CD14-positive monocyte (primary cell): ENCODE data around the gene SLC1A2. TPM values are rescaled to one million over a fixed set of nuclear protein-coding genes. Genes with fewer than 3 reads are reported as not detected.

Experiments
- DNase-seq, 3 donors: peaks; one replicate each; pipeline ENCODE4 v3.0.0-alpha.2; 2011 to 2022
- H2AFZ ChIP-seq: 2 replicates; pipeline ENCODE4 v1.6.0; 2012; ENCODE audit warnings: mild to moderate bottlenecking, low read depth, low read length, inconsistent platforms; ENCODE audit not compliant: insufficient read depth, poor library complexity, severe bottlenecking
- H3K27ac ChIP-seq, 2 donors: 1 replicate in 1 of 2; 2 replicates in 1 of 2; pipeline ENCODE4 v1.5.1; 2012 to 2013; ENCODE audit warnings: low read length in 2 of 2, control low read depth in 1 of 2, inconsistent platforms in 1 of 2, low read depth in 1 of 2, mild to moderate bottlenecking in 1 of 2
- H3K27me3 ChIP-seq, 2 donors: one replicate each; pipeline versions ENCODE4 v1.6.0 to v1.6.1; 2011 to 2013; ENCODE audit warnings: low read length in 2 of 2; ENCODE audit not compliant: control insufficient read depth in 2 of 2, insufficient read depth in 2 of 2
- H3K36me3 ChIP-seq, 2 donors: replicated peaks in 1 of 2; 1 replicate in 1 of 2; 2 replicates in 1 of 2; pipeline versions ENCODE4 v1.5.1 to v1.6.1; 2012 to 2013; ENCODE audit warnings: low read length in 2 of 2, control low read depth in 1 of 2, inconsistent platforms in 1 of 2, mild to moderate bottlenecking in 1 of 2; ENCODE audit not compliant: insufficient read depth in 2 of 2, control insufficient read depth in 1 of 2
- H3K4me1 ChIP-seq, 2 donors: 1 replicate in 1 of 2; 2 replicates in 1 of 2; pipeline versions ENCODE4 v1.5.1 to v1.6.1; 2012 to 2013; ENCODE audit warnings: low read length in 2 of 2, control low read depth in 1 of 2, inconsistent platforms in 1 of 2, mild to moderate bottlenecking in 1 of 2, moderate library complexity in 1 of 2; ENCODE audit not compliant: insufficient read depth in 2 of 2, control insufficient read depth in 1 of 2
- H3K4me2 ChIP-seq: replicated peaks from 2 replicates; pipeline ENCODE3; 2012; ENCODE audit warnings: low read length, moderate library complexity, mild to moderate bottlenecking; ENCODE audit not compliant: poor library complexity, severe bottlenecking; ENCODE audit errors: extremely low read depth
- H3K4me3 ChIP-seq, 3 experiments: fragments of 200-600 bp in 1 of 3; sonication (generic) in 1 of 3; replicated peaks in 1 of 3; 1 replicate in 2 of 3; 2 replicates in 1 of 3; pipeline ENCODE4 v1.5.1; 2011 to 2013; ENCODE audit warnings: low read length in 3 of 3, mild to moderate bottlenecking in 3 of 3, control low read depth in 2 of 3, low read depth in 2 of 3, inconsistent platforms in 1 of 3, moderate library complexity in 1 of 3
- H3K79me2 ChIP-seq: 2 replicates; pipeline ENCODE4 v1.6.0; 2012; ENCODE audit warnings: mild to moderate bottlenecking, control low read depth, inconsistent platforms, low read length, moderate library complexity; ENCODE audit not compliant: insufficient read depth
- H3K9ac ChIP-seq: 2 replicates; pipeline ENCODE4 v1.6.0; 2017; ENCODE audit warnings: low read length, mild to moderate bottlenecking; ENCODE audit not compliant: insufficient read depth, poor library complexity, severe bottlenecking
- H3K9me3 ChIP-seq, 2 donors: replicated peaks in 1 of 2; 1 replicate in 1 of 2; 2 replicates in 1 of 2; pipeline versions ENCODE4 v1.5.1 to v1.6.1; 2012 to 2013; ENCODE audit warnings: low read length in 2 of 2, control low read depth in 1 of 2; ENCODE audit not compliant: control insufficient read depth in 1 of 2, insufficient read depth in 1 of 2
- H4K20me1 ChIP-seq: 2 replicates; pipeline ENCODE4 v1.6.0; 2012; ENCODE audit warnings: mild to moderate bottlenecking, low read length, control low read depth, moderate library complexity; ENCODE audit not compliant: insufficient read depth
- H3K27ac Mint-ChIP-seq, 7 donors: one replicate each; pipeline ENCODE4 v1.8.0; 2020; ENCODE audit warnings: mild to moderate bottlenecking in 7 of 7, mixed read lengths in 7 of 7, moderate library complexity in 6 of 7, inconsistent platforms in 2 of 7
- H3K27me3 Mint-ChIP-seq, 3 donors: one replicate each; pipeline ENCODE4 v1.8.0; 2021 to 2022; ENCODE audit warnings: low read depth in 3 of 3, mild to moderate bottlenecking in 3 of 3, mixed read lengths in 3 of 3, moderate library complexity in 3 of 3, inconsistent platforms in 1 of 3
- H3K36me3 Mint-ChIP-seq, 2 donors: one replicate each; pipeline ENCODE4 v1.8.0; 2020; ENCODE audit warnings: mixed read lengths in 2 of 2, inconsistent platforms in 1 of 2, mild to moderate bottlenecking in 1 of 2
- H3K4me1 Mint-ChIP-seq: one replicate; pipeline ENCODE4 v1.8.0; 2020; ENCODE audit warnings: mild to moderate bottlenecking, mixed read lengths
- H3K4me3 Mint-ChIP-seq, 2 donors: one replicate each; pipeline ENCODE4 v1.8.0; 2020; ENCODE audit warnings: mild to moderate bottlenecking in 2 of 2, mixed read lengths in 2 of 2, moderate library complexity in 1 of 2
- H3K9me3 Mint-ChIP-seq, 7 donors: one replicate each; pipeline ENCODE4 v1.8.0; 2020 to 2022; ENCODE audit warnings: mixed read lengths in 7 of 7, mild to moderate bottlenecking in 6 of 7, moderate library complexity in 6 of 7, inconsistent platforms in 2 of 7
- WGBS: methylation state at CpG from one replicate; pipeline ENCODE4 v1.1.5; 2013; ENCODE audit warnings: missing lambda C conversion rate; ENCODE audit not compliant: insufficient coverage; 5-methylcytosine and 5-hydroxymethylcytosine counted together
- intact Hi-C, 2 donors: fragments of 100-400 bp; cut with micrococcal nuclease; formaldehyde crosslinking; loops; one replicate each; pipeline versions ENCODE4 v1.15.0 to v1.15.1; 2023
- polyA plus RNA-seq, 3 donors: library from polyadenylated mRNA; depleted of rRNA in 1 of 3; unstranded in 2 of 3; stranded (reverse) in 1 of 3; fragments of 300-500 nt in 2 of 3; fragments of >200 nt in 1 of 3; fragmentation: Illumina TruSeq in 2 of 3; gene quantifications; 1 replicate in 2 of 3; 2 replicates in 1 of 3; pipeline ENCODE4 v1.2.3, GENCODE V29; 2012 to 2021
- TF ChIP-seq, protein P1 (sequence below): fragments of 200-600 bp; IDR thresholded peaks from one replicate; pipeline ENCODE4 v1.8.0; 2022; ENCODE audit warnings: antibody characterized with exemption, mild to moderate bottlenecking

SLC1A2 gene
- polyA plus RNA-seq, 3 donors: 0.07 TPM; not detected in 2

DNA sequence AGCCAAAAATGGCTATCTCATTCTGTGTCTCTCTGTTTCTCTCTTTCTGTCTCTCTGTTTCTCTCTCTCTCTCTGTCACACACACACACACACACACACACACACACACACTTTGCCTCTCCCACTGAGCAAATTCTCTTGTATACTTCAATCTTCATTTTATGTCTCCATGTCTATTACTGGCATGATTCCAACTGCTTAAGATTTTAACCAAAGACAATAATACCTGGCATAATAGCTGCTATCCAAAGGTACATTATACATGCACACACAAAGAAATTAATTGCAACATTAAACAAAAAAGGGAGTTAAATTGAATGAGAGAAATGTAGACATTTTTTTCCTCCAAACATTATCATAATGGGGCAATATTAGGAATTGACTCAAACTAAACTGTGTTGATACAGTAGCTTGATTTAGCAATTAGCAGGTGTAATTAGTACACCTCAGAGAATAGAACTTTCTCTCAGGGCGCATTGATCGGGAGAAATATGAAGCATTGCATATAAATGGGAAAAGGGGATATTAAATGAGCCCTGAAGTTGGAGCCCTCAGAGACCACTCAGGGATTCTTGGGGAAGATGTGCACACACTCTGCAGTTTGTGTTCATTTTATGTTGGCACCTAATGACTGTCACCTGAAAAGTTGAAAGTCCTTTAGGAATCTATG lies 17.4 kb upstream of the SLC1A2 start:
- Histone ChIP-seq H3K4me3 (no peak overlapping the region), H3K27ac (no peak overlapping the region), H4K20me1 (no peaks in the 10 kb centered on the region), H3K4me2 (no peak overlapping the region), H3K36me3 (no peaks in the 10 kb centered on the region), H3K4me1 (no peaks in the 10 kb centered on the region), H3K79me2 (no peaks in the 10 kb centered on the region), H3K9me3 (no peaks in the 10 kb centered on the region), H3K9ac (no peak overlapping the region), H2AFZ (no peak overlapping the region), H3K27me3 (peaks cover 16 to 28% of the 10 kb centered on the region in 2 donors)
- Mint-ChIP-seq H3K36me3 (no peaks in the 10 kb centered on the region), H3K4me1 (peaks cover 2% of the 10 kb centered on the region), H3K9me3 (no peaks in the 10 kb centered on the region), H3K27me3 (peaks cover 19 to 45% (median 20%) of the 10 kb centered on the region in 3 donors), H3K27ac (peak overlapping the region in 1 of 7 donors; percentile 26), H3K4me3 (peak overlapping the region in 1 of 2 donors; percentile 8)
- TF ChIP-seq, protein P1, sequence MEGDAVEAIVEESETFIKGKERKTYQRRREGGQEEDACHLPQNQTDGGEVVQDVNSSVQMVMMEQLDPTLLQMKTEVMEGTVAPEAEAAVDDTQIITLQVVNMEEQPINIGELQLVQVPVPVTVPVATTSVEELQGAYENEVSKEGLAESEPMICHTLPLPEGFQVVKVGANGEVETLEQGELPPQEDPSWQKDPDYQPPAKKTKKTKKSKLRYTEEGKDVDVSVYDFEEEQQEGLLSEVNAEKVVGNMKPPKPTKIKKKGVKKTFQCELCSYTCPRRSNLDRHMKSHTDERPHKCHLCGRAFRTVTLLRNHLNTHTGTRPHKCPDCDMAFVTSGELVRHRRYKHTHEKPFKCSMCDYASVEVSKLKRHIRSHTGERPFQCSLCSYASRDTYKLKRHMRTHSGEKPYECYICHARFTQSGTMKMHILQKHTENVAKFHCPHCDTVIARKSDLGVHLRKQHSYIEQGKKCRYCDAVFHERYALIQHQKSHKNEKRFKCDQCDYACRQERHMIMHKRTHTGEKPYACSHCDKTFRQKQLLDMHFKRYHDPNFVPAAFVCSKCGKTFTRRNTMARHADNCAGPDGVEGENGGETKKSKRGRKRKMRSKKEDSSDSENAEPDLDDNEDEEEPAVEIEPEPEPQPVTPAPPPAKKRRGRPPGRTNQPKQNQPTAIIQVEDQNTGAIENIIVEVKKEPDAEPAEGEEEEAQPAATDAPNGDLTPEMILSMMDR: no peak
- intact Hi-C loops: no loop called here
- no CpG with 5 or more reads among the region's 2 CpGs for WGBS
- no peak for DNase-seq

DNA sequence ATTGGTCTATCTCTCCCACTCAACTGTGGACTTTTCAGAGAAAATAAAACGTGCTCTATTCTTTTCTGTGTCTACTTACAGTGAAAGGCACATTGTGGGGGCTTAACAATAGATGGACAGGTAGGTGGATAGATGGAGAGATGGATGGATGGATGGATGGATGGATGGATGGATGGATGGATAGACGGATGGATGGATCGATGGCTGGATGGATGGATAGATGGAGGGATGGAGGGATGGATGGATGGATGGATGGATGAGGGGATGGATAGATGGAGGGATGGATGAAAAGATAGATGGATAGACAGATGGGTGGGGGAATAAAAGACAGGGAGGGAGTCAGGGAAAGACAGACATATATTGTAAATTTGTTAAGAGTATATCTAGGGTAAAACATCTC lies 14.2 kb upstream of the SLC1A2 start:
- no peak overlapping the region for H2AFZ ChIP-seq
- intact Hi-C loops: no loop called here
- Mint-ChIP-seq H3K9me3 (peaks cover 0 to 1% (median 0%) of the 10 kb centered on the region in 7 donors), H3K27me3 (peaks cover 19 to 37% (median 19%) of the 10 kb centered on the region in 3 donors), H3K27ac (no peak overlapping the region), H3K4me3 (no peak overlapping the region), H3K4me1 (no peaks in the 10 kb centered on the region), H3K36me3 (no peaks in the 10 kb centered on the region)
- no peak for DNase-seq
- WGBS: 71% methylated on average over 3 of the region's 3 CpGs
- no peak overlapping the region for H3K4me3 ChIP-seq
- no peak overlapping the region for H3K4me2 ChIP-seq
- H3K27me3 ChIP-seq: peaks cover 7 to 24% of the 10 kb centered on the region in 2 donors
- no peaks in the 10 kb centered on the region for H4K20me1 ChIP-seq
- TF ChIP-seq, protein P1: no peak
- no peaks in the 10 kb centered on the region for H3K79me2 ChIP-seq
- H3K4me1 ChIP-seq: no peaks in the 10 kb centered on the region
- H3K9ac ChIP-seq: no peak overlapping the region
- H3K9me3 ChIP-seq: no peaks in the 10 kb centered on the region
- H3K36me3 ChIP-seq: no peaks in the 10 kb centered on the region
- no peak overlapping the region for H3K27ac ChIP-seq
